ENCODE data around the gene SLC22A24.

DNA sequence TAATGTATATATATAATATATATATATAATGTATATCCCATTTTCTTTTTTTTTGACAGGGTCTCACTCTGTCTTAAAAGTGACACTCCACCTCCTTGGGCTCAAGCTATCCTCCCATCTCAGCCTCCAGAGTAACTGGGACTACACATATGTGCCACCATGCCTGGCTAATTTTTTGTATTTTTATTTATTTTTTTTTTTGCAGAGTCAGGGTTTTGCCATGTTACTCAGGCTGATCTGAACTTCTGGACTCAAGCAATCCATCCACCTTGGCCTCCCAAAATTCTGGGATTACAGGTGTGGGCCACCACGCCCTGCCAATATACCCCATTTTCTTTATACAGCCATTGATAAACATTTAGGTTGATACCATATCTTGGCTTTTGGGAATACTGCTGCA is 33.9 kb upstream of the SLC22A24 start:
- TF ChIP-seq, protein P1, sequence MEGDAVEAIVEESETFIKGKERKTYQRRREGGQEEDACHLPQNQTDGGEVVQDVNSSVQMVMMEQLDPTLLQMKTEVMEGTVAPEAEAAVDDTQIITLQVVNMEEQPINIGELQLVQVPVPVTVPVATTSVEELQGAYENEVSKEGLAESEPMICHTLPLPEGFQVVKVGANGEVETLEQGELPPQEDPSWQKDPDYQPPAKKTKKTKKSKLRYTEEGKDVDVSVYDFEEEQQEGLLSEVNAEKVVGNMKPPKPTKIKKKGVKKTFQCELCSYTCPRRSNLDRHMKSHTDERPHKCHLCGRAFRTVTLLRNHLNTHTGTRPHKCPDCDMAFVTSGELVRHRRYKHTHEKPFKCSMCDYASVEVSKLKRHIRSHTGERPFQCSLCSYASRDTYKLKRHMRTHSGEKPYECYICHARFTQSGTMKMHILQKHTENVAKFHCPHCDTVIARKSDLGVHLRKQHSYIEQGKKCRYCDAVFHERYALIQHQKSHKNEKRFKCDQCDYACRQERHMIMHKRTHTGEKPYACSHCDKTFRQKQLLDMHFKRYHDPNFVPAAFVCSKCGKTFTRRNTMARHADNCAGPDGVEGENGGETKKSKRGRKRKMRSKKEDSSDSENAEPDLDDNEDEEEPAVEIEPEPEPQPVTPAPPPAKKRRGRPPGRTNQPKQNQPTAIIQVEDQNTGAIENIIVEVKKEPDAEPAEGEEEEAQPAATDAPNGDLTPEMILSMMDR (conservative IDR thresholded peaks at IDR 0.05 in 1 of 2, IDR thresholded peaks at IDR 0.05 in 1 of 2; ENCODE audit: low read depth in 1 of 2, low read length in 2 of 2), result no peak
- TF ChIP-seq EZH2 (IDR thresholded peaks at IDR 0.05; ENCODE audit: low read length, missing control alignments), result no peak
